ENCODE results near the gene MYL5. TPM values are rescaled to one million over a fixed set of nuclear protein-coding genes. Genes with fewer than 3 reads are reported as not detected.

Gene MYL5
- total and polyA plus RNA-seq, 12 donors, result 3.3 to 8.1 (median 6.1) TPM

DNA sequence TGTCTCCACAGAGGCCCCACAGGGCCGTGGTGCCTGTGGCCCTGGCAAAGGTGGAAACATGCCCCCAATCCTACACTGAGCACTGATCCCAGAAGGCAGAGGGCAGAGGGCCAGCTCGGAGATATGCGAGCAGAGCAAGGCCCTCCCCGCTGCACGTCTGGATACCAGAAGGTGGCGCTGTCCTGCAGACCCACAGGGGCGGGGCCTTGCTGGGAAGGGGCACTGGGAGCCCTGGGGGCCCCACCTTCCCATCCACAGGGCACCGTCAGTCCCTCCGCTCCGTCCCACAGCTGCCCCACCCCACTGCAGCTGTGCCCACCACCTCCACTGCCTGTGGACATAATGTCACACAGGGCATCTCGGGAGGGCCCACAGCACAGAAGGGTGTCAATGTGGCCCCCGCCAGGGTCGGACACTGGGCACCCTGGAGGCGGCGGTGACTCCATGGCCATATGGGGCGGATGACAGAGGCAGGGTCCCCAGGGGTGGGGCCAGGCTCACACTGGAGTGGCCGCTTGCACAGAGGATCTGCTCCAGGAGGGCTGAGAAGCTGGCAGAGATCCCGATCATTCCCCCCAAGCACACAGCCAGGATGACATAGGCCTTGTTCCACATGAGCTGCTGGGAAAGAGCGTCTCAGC, 9.8 kb downstream of the MYL5 start:
- Histone ChIP-seq H3K27ac (peak overlapping the region in 3 of 10 donors; percentile 22 to 62 (median 39)), H3K4me1 (peaks cover 30 to 53% (median 46%) of the 10 kb centered on the region in 9 donors), H3K27me3 (no peaks in the 10 kb centered on the region), H3K4me3 (no peak overlapping the region), H3K9me3 (no peaks in the 10 kb centered on the region), H3K36me3 (peaks cover 0 to 6% (median 0%) of the 10 kb centered on the region in 9 donors)
- peak in 7 of 8 donors; percentile 12 to 46 (median 41) for ATAC-seq
- peak; percentile 74 for DNase-seq
- TF ChIP-seq, protein P1, sequence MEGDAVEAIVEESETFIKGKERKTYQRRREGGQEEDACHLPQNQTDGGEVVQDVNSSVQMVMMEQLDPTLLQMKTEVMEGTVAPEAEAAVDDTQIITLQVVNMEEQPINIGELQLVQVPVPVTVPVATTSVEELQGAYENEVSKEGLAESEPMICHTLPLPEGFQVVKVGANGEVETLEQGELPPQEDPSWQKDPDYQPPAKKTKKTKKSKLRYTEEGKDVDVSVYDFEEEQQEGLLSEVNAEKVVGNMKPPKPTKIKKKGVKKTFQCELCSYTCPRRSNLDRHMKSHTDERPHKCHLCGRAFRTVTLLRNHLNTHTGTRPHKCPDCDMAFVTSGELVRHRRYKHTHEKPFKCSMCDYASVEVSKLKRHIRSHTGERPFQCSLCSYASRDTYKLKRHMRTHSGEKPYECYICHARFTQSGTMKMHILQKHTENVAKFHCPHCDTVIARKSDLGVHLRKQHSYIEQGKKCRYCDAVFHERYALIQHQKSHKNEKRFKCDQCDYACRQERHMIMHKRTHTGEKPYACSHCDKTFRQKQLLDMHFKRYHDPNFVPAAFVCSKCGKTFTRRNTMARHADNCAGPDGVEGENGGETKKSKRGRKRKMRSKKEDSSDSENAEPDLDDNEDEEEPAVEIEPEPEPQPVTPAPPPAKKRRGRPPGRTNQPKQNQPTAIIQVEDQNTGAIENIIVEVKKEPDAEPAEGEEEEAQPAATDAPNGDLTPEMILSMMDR (IDR thresholded peaks at IDR 0.05), result peak; percentile 45 to 85 (median 73)
- intact Hi-C loops (cut with DNase I), result loop anchor here in 1 of 10 donors (10.0 kb wide), 1 partner anchor 251 kb away; the partner anchor contains the start of genes GAK and TMEM175
- 43 to 55% methylated on average over 19 of the region's 19 CpGs for WGBS, 2 donors

DNA sequence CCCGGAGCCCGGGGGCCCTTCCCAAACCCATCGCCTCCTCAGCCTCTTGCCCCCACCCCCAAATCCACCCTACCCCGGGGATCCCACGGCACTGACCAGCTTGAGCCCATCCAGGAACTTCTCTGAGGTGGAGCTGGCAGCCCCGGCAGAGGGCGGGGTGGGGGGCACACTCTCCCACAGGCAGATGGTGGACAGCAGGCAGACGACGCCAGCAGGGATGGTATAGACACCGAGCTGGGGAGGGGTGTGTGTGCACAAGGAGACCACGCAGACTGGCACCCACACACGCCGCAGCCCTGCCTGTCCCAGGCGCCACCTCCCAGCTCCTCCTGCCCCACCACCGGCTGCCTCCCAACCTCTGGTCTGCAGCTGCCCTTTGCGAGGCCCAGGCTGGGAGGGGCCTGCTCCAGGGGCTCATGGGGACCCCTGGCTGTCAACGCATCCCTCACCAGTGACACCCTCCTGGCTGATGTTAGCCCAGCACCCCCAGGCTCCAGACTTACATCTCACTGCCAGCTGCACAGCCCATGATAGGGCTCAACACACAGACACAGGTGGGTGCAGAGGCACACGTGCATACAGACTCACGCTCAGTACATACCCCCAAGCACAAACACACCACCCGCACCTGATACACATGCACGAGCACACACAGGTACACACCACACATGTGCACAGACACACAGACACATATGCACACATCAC, 10.4 kb downstream of the MYL5 start:
- Histone ChIP-seq H3K4me3 (no peak overlapping the region), H3K4me1 (peaks cover 30 to 60% (median 52%) of the 10 kb centered on the region in 9 donors), H3K9me3 (no peaks in the 10 kb centered on the region), H3K36me3 (peaks cover 0 to 6% (median 0%) of the 10 kb centered on the region in 9 donors), H3K27me3 (no peaks in the 10 kb centered on the region), H3K27ac (peak overlapping the region in 1 of 10 donors; percentile 22)
- intact Hi-C loops (cut with DNase I), result loop anchor here in 1 of 10 donors (10.0 kb wide), 1 partner anchor 250 kb away; the partner anchor contains the start of genes GAK and TMEM175
- TF ChIP-seq, protein P1 (IDR thresholded peaks at IDR 0.05), result no peak
- WGBS, 2 donors, result 90 to 92% methylated on average over 21 of the region's 21 CpGs
- DNase-seq (no peak), ATAC-seq (no peak)

DNA sequence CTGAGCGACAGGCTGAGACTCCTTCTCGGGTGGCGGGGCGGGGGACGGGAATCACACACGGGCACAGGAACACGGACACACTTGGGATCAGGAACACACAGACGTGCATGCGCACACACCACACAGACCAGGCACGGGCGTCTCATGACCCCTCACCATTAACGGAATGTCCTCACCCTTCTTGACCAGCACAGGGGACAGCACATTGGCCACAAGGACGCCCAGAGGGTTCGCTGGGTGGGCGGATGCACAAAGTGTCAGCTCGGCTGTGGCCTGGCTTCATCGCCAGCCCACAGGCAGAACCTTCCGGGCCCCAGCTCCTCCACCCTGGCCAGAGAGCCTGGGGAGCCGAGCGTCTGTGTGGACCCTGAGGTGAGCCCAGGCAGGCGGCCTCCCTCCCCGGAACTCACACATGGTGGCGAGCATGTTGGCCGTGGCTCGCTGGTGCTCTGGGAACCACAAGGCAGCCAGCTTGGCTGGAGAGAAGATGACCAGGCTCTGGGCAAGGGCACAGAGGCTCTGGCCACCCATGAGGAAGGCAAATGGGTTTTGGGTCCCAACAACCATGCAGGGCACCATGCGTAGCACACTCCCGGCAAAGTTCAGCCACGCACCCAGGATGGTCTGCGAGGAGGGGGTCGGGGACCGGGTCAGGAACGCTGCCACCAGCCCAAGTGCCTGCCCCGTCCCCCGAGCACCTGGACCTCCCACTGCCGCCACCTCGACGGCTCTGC, 11.5 kb downstream of the MYL5 start:
- H3K4me1 ChIP-seq, result peaks cover 26 to 56% (median 50%) of the 10 kb centered on the region in 9 donors
- no peak for DNase-seq
- H3K9me3 ChIP-seq, result no peaks in the 10 kb centered on the region
- no peaks in the 10 kb centered on the region for H3K27me3 ChIP-seq
- intact Hi-C loops (cut with DNase I), result loop anchor here in 1 of 10 donors (10.0 kb wide), 1 partner anchor 249 kb away; the partner anchor contains the start of genes GAK and TMEM175
- H3K27ac ChIP-seq, result peak overlapping the region in 1 of 10 donors; percentile 90
- WGBS, 2 donors, result 93 to 95% methylated on average over 37 of the region's 37 CpGs
- no peak for ATAC-seq
- H3K36me3 ChIP-seq, result peaks cover 0 to 6% (median 0%) of the 10 kb centered on the region in 9 donors
- TF ChIP-seq, protein P1 (IDR thresholded peaks at IDR 0.05), result no peak
- H3K4me3 ChIP-seq, result no peak overlapping the region
